Neural cell (in vitro differentiated cells): Measurements from ENCODE around the gene GSTO2. TPM values are rescaled to one million over a fixed set of nuclear protein-coding genes. Genes with fewer than 3 reads are reported as not detected.

ENCODE experiments used
- H2AFZ ChIP-seq: fragments of 200-600, 300-800 bp; sonication (generic), shearing (Covaris generic); 2 replicates; pipeline ENCODE4 v1.6.0; 2014; ENCODE audit warnings: low read depth, mild to moderate bottlenecking, antibody characterized with exemption, low read length, moderate library complexity
- H3F3A ChIP-seq: fragments of 200-600 bp; shearing (Covaris generic); 2 replicates; pipeline ENCODE4 v1.6.1; 2016; ENCODE audit warnings: mild to moderate bottlenecking, moderate library complexity, mixed read lengths, antibody characterized with exemption, low read length; ENCODE audit not compliant: insufficient read depth, poor library complexity, severe bottlenecking
- H3K27ac ChIP-seq: fragments of 200-600, 300-800 bp; sonication (generic), shearing (Covaris generic); 2 replicates; pipeline ENCODE4 v1.5.1; 2014; ENCODE audit warnings: mild to moderate bottlenecking, low read length, moderate library complexity
- H3K27me3 ChIP-seq: fragments of 300-800, 200-600 bp; sonication (generic), shearing (Covaris generic); 2 replicates; pipeline ENCODE4 v1.6.0; 2014; ENCODE audit warnings: mild to moderate bottlenecking, low read depth, low read length, moderate library complexity; ENCODE audit not compliant: insufficient read depth
- H3K36me3 ChIP-seq: fragments of 300-800, 200-600 bp; sonication (generic), shearing (Covaris generic); 2 replicates; pipeline ENCODE4 v1.5.1; 2014; ENCODE audit warnings: mild to moderate bottlenecking, antibody characterized with exemption, low read length, moderate library complexity; ENCODE audit not compliant: insufficient read depth
- H3K4me2 ChIP-seq: fragments of 300-800, 200-600 bp; sonication (generic), shearing (Covaris generic); 2 replicates; pipeline ENCODE4 v1.6.0; 2014; ENCODE audit warnings: mild to moderate bottlenecking, low read length
- H3K4me3 ChIP-seq: fragments of 300-800, 200-600 bp; sonication (generic), shearing (Covaris generic); 2 replicates; pipeline ENCODE4 v1.5.1; 2014; ENCODE audit warnings: mild to moderate bottlenecking, low read length, moderate library complexity
- H3K79me2 ChIP-seq: fragments of 200-600 bp; shearing (Covaris generic); replicated peaks from 2 replicates; pipeline ENCODE4 v1.6.0; 2014; ENCODE audit warnings: mild to moderate bottlenecking, low read length, moderate library complexity; ENCODE audit not compliant: insufficient read depth
- H3K9ac ChIP-seq: fragments of 300-800, 200-600 bp; sonication (generic), shearing (Covaris generic); 2 replicates; pipeline ENCODE4 v1.6.1; 2016; ENCODE audit warnings: mild to moderate bottlenecking, low read length, mixed read lengths
- H3K9me2 ChIP-seq: fragments of 200-600 bp; shearing (Covaris generic); 2 replicates; pipeline ENCODE4 v1.6.1; 2016; ENCODE audit warnings: mild to moderate bottlenecking, low read length, mixed read lengths; ENCODE audit not compliant: insufficient read depth
- H3K9me3 ChIP-seq: fragments of 200-600, 300-800 bp; sonication (generic), shearing (Covaris generic); 2 replicates; pipeline ENCODE4 v1.6.1; 2016; ENCODE audit warnings: mild to moderate bottlenecking, mixed run types, low read length, moderate library complexity, mixed read lengths
- H4K20me1 ChIP-seq: fragments of 200-600 bp; shearing (Covaris generic); 2 replicates; pipeline ENCODE4 v1.6.1; 2016; ENCODE audit warnings: mild to moderate bottlenecking, mixed run types; ENCODE audit not compliant: insufficient read depth
- EP300 ChIP-seq: fragments of 450-650 bp; conservative IDR thresholded peaks from 2 replicates; pipeline ENCODE4 v1.6.1; 2014; ENCODE audit warnings: antibody characterized with exemption, mild to moderate bottlenecking, moderate library complexity; ENCODE audit not compliant: poor library complexity, severe bottlenecking
- EZH2 ChIP-seq: fragments of 200-600, 300-800 bp; shearing (Covaris generic), sonication (generic); IDR thresholded peaks from 2 replicates; pipeline ENCODE4 v1.6.1; 2014; ENCODE audit warnings: antibody characterized with exemption, low read length, borderline replicate concordance, mild to moderate bottlenecking; ENCODE audit not compliant: insufficient read depth, poor library complexity, severe bottlenecking
- MXI1 ChIP-seq: fragments of 450-650 bp; conservative IDR thresholded peaks from 2 replicates; pipeline ENCODE4 v1.6.1; 2014; ENCODE audit warnings: antibody characterized with exemption, mild to moderate bottlenecking; ENCODE audit not compliant: poor library complexity, severe bottlenecking
- POLR2AphosphoS5 ChIP-seq: IDR thresholded peaks from 2 replicates; pipeline ENCODE4 v1.6.1; 2012
- RAD21 ChIP-seq: fragments of 450-650 bp; conservative IDR thresholded peaks from 2 replicates; pipeline ENCODE4 v1.6.1; 2014; ENCODE audit warnings: antibody characterized with exemption, mild to moderate bottlenecking, moderate library complexity
- SMC3 ChIP-seq: fragments of 450-650 bp; conservative IDR thresholded peaks from 2 replicates; pipeline ENCODE4 v1.6.1; 2014; ENCODE audit warnings: antibody characterized with exemption, mild to moderate bottlenecking, moderate library complexity; ENCODE audit not compliant: poor library complexity
- TAF1 ChIP-seq: IDR thresholded peaks from 2 replicates; pipeline ENCODE4 v1.6.1; 2012; ENCODE audit warnings: low read depth
- polyA plus RNA-seq: library from polyadenylated mRNA; depleted of rRNA; stranded (reverse); fragments of >200 nt; gene quantifications from 2 replicates; pipeline ENCODE4 v1.2.3, GENCODE V29; 2014
- TF ChIP-seq, protein P1 (sequence below): IDR thresholded peaks from 2 replicates; pipeline ENCODE4 v1.6.1; 2012; ENCODE audit warnings: borderline replicate concordance
- TF ChIP-seq, protein P2 (sequence below): fragments of 450-650 bp; IDR thresholded peaks from 2 replicates; pipeline ENCODE4 v1.5.1; 2014; ENCODE audit warnings: antibody characterized with exemption, mild to moderate bottlenecking, moderate library complexity; ENCODE audit not compliant: poor library complexity, severe bottlenecking

Gene GSTO2
- polyA plus RNA-seq, 1 donor from 2014 or later = 0.53 TPM

DNA sequence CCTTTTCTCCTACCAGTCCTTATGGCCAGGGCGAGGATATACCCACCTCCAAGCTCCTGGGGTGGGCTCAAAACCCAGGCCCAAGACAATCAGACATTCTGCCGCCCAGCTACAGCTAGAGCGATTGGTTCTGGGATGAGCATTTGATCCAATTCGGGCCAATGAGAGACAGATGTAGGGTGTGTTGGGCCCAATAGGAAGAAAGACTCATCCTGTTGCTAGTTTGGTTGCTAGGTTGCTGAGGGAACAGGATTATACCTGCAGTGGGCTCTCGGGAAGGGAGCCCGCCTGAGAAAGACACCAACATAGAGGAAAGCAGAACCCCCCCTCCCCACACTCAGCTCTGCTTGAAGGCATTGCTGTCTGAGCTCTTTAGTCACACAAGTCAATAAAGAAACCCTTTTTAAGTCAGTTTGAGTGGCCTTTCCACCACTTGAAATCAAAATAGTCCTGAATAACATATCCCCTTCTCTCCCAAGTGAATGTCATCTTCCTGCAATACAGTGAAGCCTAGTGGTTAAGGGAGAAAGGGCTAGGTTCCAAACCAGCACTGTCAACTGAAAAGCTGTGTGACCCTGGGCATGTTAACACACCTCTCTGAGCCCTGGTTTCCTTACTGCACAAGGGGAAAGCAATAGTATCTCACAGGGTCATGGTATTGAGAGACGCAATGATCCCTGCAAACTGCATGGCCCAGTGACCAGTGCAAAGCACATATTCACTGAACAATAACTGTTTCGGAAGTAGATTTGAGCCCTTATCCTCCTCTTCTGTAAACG is 47.5 kb downstream of the GSTO2 start:
- Histone ChIP-seq H3F3A (no peaks in the 10 kb centered on the region), H3K9ac (no peak overlapping the region), H3K36me3 (peaks cover 9% of the 10 kb centered on the region), H4K20me1 (no peaks in the 10 kb centered on the region), H3K79me2 (no peaks in the 10 kb centered on the region), H3K27ac (no peak overlapping the region), H2AFZ (no peak overlapping the region), H3K4me3 (no peak overlapping the region), H3K9me3 (no peaks in the 10 kb centered on the region), H3K27me3 (no peaks in the 10 kb centered on the region), H3K4me2 (no peak overlapping the region), H3K9me2 (no peaks in the 10 kb centered on the region)
- no peak for TF ChIP-seq RAD21
- TF ChIP-seq, protein P1, sequence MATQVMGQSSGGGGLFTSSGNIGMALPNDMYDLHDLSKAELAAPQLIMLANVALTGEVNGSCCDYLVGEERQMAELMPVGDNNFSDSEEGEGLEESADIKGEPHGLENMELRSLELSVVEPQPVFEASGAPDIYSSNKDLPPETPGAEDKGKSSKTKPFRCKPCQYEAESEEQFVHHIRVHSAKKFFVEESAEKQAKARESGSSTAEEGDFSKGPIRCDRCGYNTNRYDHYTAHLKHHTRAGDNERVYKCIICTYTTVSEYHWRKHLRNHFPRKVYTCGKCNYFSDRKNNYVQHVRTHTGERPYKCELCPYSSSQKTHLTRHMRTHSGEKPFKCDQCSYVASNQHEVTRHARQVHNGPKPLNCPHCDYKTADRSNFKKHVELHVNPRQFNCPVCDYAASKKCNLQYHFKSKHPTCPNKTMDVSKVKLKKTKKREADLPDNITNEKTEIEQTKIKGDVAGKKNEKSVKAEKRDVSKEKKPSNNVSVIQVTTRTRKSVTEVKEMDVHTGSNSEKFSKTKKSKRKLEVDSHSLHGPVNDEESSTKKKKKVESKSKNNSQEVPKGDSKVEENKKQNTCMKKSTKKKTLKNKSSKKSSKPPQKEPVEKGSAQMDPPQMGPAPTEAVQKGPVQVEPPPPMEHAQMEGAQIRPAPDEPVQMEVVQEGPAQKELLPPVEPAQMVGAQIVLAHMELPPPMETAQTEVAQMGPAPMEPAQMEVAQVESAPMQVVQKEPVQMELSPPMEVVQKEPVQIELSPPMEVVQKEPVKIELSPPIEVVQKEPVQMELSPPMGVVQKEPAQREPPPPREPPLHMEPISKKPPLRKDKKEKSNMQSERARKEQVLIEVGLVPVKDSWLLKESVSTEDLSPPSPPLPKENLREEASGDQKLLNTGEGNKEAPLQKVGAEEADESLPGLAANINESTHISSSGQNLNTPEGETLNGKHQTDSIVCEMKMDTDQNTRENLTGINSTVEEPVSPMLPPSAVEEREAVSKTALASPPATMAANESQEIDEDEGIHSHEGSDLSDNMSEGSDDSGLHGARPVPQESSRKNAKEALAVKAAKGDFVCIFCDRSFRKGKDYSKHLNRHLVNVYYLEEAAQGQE = no peak
- no peak for TF ChIP-seq POLR2AphosphoS5
- TF ChIP-seq EZH2 = no peak
- TF ChIP-seq SMC3 = no peak
- TF ChIP-seq, protein P2, sequence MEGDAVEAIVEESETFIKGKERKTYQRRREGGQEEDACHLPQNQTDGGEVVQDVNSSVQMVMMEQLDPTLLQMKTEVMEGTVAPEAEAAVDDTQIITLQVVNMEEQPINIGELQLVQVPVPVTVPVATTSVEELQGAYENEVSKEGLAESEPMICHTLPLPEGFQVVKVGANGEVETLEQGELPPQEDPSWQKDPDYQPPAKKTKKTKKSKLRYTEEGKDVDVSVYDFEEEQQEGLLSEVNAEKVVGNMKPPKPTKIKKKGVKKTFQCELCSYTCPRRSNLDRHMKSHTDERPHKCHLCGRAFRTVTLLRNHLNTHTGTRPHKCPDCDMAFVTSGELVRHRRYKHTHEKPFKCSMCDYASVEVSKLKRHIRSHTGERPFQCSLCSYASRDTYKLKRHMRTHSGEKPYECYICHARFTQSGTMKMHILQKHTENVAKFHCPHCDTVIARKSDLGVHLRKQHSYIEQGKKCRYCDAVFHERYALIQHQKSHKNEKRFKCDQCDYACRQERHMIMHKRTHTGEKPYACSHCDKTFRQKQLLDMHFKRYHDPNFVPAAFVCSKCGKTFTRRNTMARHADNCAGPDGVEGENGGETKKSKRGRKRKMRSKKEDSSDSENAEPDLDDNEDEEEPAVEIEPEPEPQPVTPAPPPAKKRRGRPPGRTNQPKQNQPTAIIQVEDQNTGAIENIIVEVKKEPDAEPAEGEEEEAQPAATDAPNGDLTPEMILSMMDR = no peak
- no peak for TF ChIP-seq MXI1
- TF ChIP-seq TAF1 = no peak
- TF ChIP-seq EP300 = no peak

DNA sequence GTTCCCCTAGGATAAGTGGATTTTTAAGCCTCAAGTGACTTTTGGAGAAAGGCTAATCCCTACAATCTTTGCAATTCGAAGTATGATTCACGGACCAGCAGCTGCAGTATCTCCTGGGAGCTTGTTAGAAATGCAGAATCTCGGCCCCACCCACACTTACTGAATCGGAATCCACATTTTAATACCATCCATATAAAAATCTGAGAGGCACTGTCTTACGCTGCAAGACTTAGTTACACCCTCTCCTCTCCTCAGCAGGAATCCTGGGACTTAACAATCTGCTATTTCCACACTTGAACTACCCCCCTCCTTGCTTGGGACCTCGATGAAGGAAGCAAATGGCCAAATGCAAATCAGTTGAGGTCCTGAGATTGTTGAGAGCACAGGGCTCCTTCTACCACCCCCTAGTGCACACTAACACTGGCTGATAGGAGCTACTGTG is 48.3 kb downstream of the GSTO2 start:
- Histone ChIP-seq H3F3A (no peaks in the 10 kb centered on the region), H3K9me2 (no peaks in the 10 kb centered on the region), H3K9ac (no peak overlapping the region), H3K4me3 (no peak overlapping the region), H3K27ac (no peak overlapping the region), H3K9me3 (no peaks in the 10 kb centered on the region), H3K27me3 (no peaks in the 10 kb centered on the region), H3K4me2 (no peak overlapping the region), H3K36me3 (peaks cover 9% of the 10 kb centered on the region), H3K79me2 (no peaks in the 10 kb centered on the region), H4K20me1 (no peaks in the 10 kb centered on the region), H2AFZ (no peak overlapping the region)
- TF ChIP-seq EP300 = no peak
- no peak for TF ChIP-seq SMC3
- TF ChIP-seq TAF1 = no peak
- no peak for TF ChIP-seq POLR2AphosphoS5
- TF ChIP-seq, protein P1 = no peak
- no peak for TF ChIP-seq RAD21
- TF ChIP-seq MXI1 = no peak
